HG03103 (cell line): ENCODE measurements around the gene TDRD10.

Experiments
- ATAC-seq: cut with Tn5 transposase; IDR thresholded peaks from one replicate; pipeline ENCODE4 v1.9.1; 2021; ENCODE audit warnings: low read depth; ENCODE audit not compliant: unreplicated experiment

Gene TDRD10

GRCh38 chr1:154575951-154576566 lies 74.0 kb downstream of the TDRD10 start:
- no peak for ATAC-seq

GRCh38 chr1:154577346-154578057 lies 75.5 kb downstream of the TDRD10 start:
- ATAC-seq, result no peak

- ATAC-seq, result no peak
These were observed 76.0 kb downstream of the TDRD10 start for GRCh38 chr1:154578058-154578418.

GRCh38 chr1:154579374-154579773 lies 77.4 kb downstream of the TDRD10 start:
- ATAC-seq, result no peak

- no peak for ATAC-seq
These were observed 79.7 kb downstream of the TDRD10 start for GRCh38 chr1:154581766-154582165.

GRCh38 chr1:154582885-154583284 lies 80.9 kb downstream of the TDRD10 start:
- no peak for ATAC-seq

GRCh38 chr1:154583773-154584172 lies 81.8 kb downstream of the TDRD10 start:
- ATAC-seq, result no peak

- no peak for ATAC-seq
These were observed 82.4 kb downstream of the TDRD10 start for GRCh38 chr1:154584267-154584994.

- ATAC-seq, result no peak
These were observed 84.2 kb downstream of the TDRD10 start for GRCh38 chr1:154586231-154586630.

- ATAC-seq, result no peak
These were observed 84.6 kb downstream of the TDRD10 start for GRCh38 chr1:154586641-154587040.

GRCh38 chr1:154589780-154590179 lies 87.8 kb downstream of the TDRD10 start:
- ATAC-seq, result no peak

GRCh38 chr1:154590756-154591155 lies 88.7 kb downstream of the TDRD10 start:
- ATAC-seq, result no peak

- no peak for ATAC-seq
These were observed 89.2 kb downstream of the TDRD10 start for GRCh38 chr1:154591206-154591605.

GRCh38 chr1:154593390-154593789 lies 91.4 kb downstream of the TDRD10 start:
- ATAC-seq, result no peak

- ATAC-seq, result no peak
These were observed 92.8 kb downstream of the TDRD10 start for GRCh38 chr1:154594811-154595210.

GRCh38 chr1:154595621-154596020 lies 93.6 kb downstream of the TDRD10 start:
- no peak for ATAC-seq
